Umbilical cord (tissue), 1 donor: Measurements from ENCODE around the gene SELENOP. TPM values are rescaled to one million over a fixed set of nuclear protein-coding genes. Genes with fewer than 3 reads are reported as not detected.

Experiments used
- total RNA-seq: library from RNA; depleted of rRNA; stranded (reverse); fragments of >200 nt; gene quantifications from one replicate; pipeline ENCODE4 v1.2.3, GENCODE V29; 2014; ENCODE audit warnings: low replicate concordance; ENCODE audit not compliant: insufficient read depth

SELENOP gene
- total RNA-seq, 1 donor from 2014 or later: 148 TPM

Other genes with a start within 250 kb of the SELENOP start
- gene CCDC152, start 55.1 kb downstream of the SELENOP start, total RNA-seq: 5.5 TPM
- gene ANXA2R, start 228.4 kb upstream of the SELENOP start, total RNA-seq: 2.9 TPM